ENCODE data around the gene IL1A. TPM values are rescaled to one million over a fixed set of nuclear protein-coding genes. Genes with fewer than 3 reads are reported as not detected.

The IL1A gene
- polyA plus RNA-seq, 1 of the 3 experiments (the other 2 are of a cell fraction), result not detected

DNA sequence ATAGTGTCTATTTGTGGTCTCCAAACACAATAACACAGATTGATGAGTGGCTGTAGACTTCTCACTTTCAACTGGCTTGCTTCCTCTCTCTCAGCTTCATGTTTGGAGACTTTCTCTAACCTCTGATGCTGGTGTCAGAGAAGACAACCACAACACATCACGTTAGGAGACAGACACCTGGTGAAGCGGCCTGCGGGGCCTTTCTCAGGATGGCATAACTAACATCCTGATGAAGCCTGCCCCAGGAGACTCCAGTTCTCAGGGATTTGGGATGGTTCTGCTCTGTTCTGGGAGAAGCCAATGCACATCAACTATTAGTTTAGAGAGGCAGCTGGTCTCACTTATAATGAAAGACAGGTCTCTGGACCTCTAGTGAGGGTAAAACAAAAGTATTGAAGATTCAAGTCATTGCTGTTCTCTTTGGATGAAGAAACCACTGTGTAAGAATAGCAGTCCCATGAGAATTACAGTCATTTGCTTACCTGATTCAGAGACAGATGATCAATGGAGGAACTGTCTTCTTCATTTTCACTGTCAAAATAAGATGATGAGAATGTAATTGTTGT lies 2.0 kb downstream of the IL1A start:
- Histone ChIP-seq H4K20me1 (ENCODE audit: insufficient read depth) (no peaks in the 10 kb centered on the region), H2AFZ (ENCODE audit: low read depth) (no peak overlapping the region), H3K9ac (no peak overlapping the region), H3K27me3 (ENCODE audit: insufficient read depth) (no peaks in the 10 kb centered on the region), H3K4me1 (ENCODE audit: control insufficient read depth in 1 of 2, insufficient read depth in 2 of 2, low read depth in 1 of 2, low read length in 1 of 2) (no peaks in the 10 kb centered on the region), H3K79me2 (ENCODE audit: insufficient read depth) (no peaks in the 10 kb centered on the region), H3K4me3 (ENCODE audit: low read depth in 2 of 2, low read length in 1 of 2) (no peak overlapping the region), H3K4me2 (no peak overlapping the region), H3K27ac (ENCODE audit: low read depth in 2 of 2, low read length in 1 of 2) (no peak overlapping the region), H3K9me3 (no peaks in the 10 kb centered on the region), H3K9me2 (no peaks in the 10 kb centered on the region), H3F3A (replicated peaks; ENCODE audit: insufficient read depth) (no peaks in the 10 kb centered on the region), H3K36me3 (replicated peaks in 1 of 2; ENCODE audit: control insufficient read depth in 1 of 2, insufficient read depth in 2 of 2, low read length in 1 of 2) (no peaks in the 10 kb centered on the region)
- no peak for DNase-seq
- POLR2A ChIA-PET, result no interaction called here
- CTCF ChIA-PET, result interaction anchor here (1.4 kb wide), 1 partner anchor 177 kb away, joined by 4 read pairs; no protein-coding TSS in a partner anchor
- 62% methylated on average over 3 of the region's 3 CpGs for WGBS (ENCODE audit: low lambda C conversion rate)
- no peak for TF ChIP-seq GATA2 (CRISPR knock-in tag; IDR thresholded peaks at IDR 0.05)
- TF ChIP-seq TAF1 (IDR thresholded peaks at IDR 0.05; ENCODE audit: borderline replicate concordance, low read depth, low read length), result no peak
- TF ChIP-seq EP300 (IDR thresholded peaks at IDR 0.05; ENCODE audit: borderline replicate concordance in 1 of 2, low read depth in 1 of 2, low read length in 1 of 2), result no peak
- no peak for TF ChIP-seq MXI1 (IDR thresholded peaks at IDR 0.05; ENCODE audit: low read depth, low read length)
- no peak for TF ChIP-seq JUND (IDR thresholded peaks at IDR 0.05)
- TF ChIP-seq, protein P1, sequence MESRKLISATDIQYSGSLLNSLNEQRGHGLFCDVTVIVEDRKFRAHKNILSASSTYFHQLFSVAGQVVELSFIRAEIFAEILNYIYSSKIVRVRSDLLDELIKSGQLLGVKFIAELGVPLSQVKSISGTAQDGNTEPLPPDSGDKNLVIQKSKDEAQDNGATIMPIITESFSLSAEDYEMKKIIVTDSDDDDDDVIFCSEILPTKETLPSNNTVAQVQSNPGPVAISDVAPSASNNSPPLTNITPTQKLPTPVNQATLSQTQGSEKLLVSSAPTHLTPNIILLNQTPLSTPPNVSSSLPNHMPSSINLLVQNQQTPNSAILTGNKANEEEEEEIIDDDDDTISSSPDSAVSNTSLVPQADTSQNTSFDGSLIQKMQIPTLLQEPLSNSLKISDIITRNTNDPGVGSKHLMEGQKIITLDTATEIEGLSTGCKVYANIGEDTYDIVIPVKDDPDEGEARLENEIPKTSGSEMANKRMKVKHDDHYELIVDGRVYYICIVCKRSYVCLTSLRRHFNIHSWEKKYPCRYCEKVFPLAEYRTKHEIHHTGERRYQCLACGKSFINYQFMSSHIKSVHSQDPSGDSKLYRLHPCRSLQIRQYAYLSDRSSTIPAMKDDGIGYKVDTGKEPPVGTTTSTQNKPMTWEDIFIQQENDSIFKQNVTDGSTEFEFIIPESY (IDR thresholded peaks at IDR 0.05; ENCODE audit: borderline replicate concordance, low read depth), result no peak

DNA sequence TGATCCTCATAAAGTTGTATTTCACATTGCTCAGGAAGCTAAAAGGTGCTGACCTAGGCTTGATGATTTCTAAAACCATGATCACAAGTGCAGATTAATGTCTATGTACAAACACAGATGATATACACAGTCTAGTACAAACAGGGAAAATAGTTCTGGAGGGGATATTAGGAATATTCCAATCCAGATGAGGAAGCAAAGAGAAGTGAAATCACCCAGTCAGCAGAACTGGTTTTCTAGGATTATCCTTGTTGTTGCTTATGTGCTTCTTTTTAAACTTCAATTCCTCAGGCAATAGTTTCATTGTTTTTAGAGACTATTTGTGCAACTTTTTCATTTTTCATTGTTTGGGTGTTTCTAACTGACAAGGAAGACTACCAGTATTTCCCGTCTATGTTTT lies 4.7 kb downstream of the IL1A start:
- Histone ChIP-seq H3K9ac (no peak overlapping the region), H3K4me1 (ENCODE audit: control insufficient read depth in 1 of 2, insufficient read depth in 2 of 2, low read depth in 1 of 2, low read length in 1 of 2) (no peaks in the 10 kb centered on the region), H4K20me1 (ENCODE audit: insufficient read depth) (no peaks in the 10 kb centered on the region), H3K9me2 (no peaks in the 10 kb centered on the region), H3K9me3 (no peaks in the 10 kb centered on the region), H3K27ac (ENCODE audit: low read depth in 2 of 2, low read length in 1 of 2) (no peak overlapping the region), H3F3A (replicated peaks; ENCODE audit: insufficient read depth) (no peaks in the 10 kb centered on the region), H3K36me3 (replicated peaks in 1 of 2; ENCODE audit: control insufficient read depth in 1 of 2, insufficient read depth in 2 of 2, low read length in 1 of 2) (no peaks in the 10 kb centered on the region), H3K27me3 (ENCODE audit: insufficient read depth) (no peaks in the 10 kb centered on the region), H3K4me2 (no peak overlapping the region), H3K4me3 (ENCODE audit: low read depth in 2 of 2, low read length in 1 of 2) (no peak overlapping the region), H2AFZ (ENCODE audit: low read depth) (no peak overlapping the region), H3K79me2 (ENCODE audit: insufficient read depth) (no peaks in the 10 kb centered on the region)
- CTCF ChIA-PET, result interaction anchor here (1.1 kb wide), 1 partner anchor 30 kb away, joined by 3 read pairs; no protein-coding TSS in a partner anchor
- WGBS (ENCODE audit: low lambda C conversion rate), result 87% methylated on average over 1 of the region's 1 CpG
- TF ChIP-seq, protein P2, sequence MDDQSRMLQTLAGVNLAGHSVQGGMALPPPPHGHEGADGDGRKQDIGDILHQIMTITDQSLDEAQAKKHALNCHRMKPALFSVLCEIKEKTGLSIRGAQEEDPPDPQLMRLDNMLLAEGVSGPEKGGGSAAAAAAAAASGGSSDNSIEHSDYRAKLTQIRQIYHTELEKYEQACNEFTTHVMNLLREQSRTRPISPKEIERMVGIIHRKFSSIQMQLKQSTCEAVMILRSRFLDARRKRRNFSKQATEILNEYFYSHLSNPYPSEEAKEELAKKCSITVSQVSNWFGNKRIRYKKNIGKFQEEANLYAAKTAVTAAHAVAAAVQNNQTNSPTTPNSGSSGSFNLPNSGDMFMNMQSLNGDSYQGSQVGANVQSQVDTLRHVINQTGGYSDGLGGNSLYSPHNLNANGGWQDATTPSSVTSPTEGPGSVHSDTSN (IDR thresholded peaks at IDR 0.05), result no peak
- no peak for TF ChIP-seq ELF1 (IDR thresholded peaks at IDR 0.05)
- no peak for DNase-seq
- POLR2A ChIA-PET, result no interaction called here

DNA sequence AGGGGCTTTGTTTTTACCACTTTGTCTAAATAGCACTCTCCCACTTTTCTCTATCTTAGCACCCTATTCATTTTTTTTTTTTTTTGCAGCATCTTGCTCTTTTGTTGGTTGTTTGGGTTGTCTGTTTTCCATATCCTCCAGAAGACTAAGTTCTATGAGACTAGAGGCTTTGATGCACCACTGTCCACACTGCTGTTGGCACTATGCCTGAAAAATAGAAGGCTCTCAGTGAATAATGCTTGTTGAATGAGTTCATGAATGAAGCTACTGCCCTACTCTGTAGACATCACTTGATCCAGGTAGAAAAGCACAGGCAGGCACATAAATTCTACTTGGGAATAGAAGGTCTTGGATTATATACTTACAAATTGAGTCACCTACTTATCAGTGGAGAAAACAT lies 7.3 kb downstream of the IL1A start:
- Histone ChIP-seq H3F3A (replicated peaks; ENCODE audit: insufficient read depth) (no peaks in the 10 kb centered on the region), H3K9me2 (no peaks in the 10 kb centered on the region), H3K27ac (ENCODE audit: low read depth in 2 of 2, low read length in 1 of 2) (no peak overlapping the region), H3K4me2 (no peak overlapping the region), H2AFZ (ENCODE audit: low read depth) (no peak overlapping the region), H3K4me1 (ENCODE audit: control insufficient read depth in 1 of 2, insufficient read depth in 2 of 2, low read depth in 1 of 2, low read length in 1 of 2) (no peaks in the 10 kb centered on the region), H3K4me3 (ENCODE audit: low read depth in 2 of 2, low read length in 1 of 2) (no peak overlapping the region), H3K27me3 (ENCODE audit: insufficient read depth) (no peaks in the 10 kb centered on the region), H3K79me2 (ENCODE audit: insufficient read depth) (no peaks in the 10 kb centered on the region), H3K9me3 (no peaks in the 10 kb centered on the region), H3K9ac (no peak overlapping the region), H3K36me3 (replicated peaks in 1 of 2; ENCODE audit: control insufficient read depth in 1 of 2, insufficient read depth in 2 of 2, low read length in 1 of 2) (no peaks in the 10 kb centered on the region), H4K20me1 (ENCODE audit: insufficient read depth) (no peaks in the 10 kb centered on the region)
- no peak for TF ChIP-seq TEAD4 (IDR thresholded peaks at IDR 0.05; ENCODE audit: borderline replicate concordance, insufficient read depth)
- TF ChIP-seq JUND (IDR thresholded peaks at IDR 0.05), result no peak
- TF ChIP-seq RCOR1 (IDR thresholded peaks at IDR 0.05; ENCODE audit: low read length), result no peak
- TF ChIP-seq GABPA (IDR thresholded peaks at IDR 0.05; ENCODE audit: low read depth), result no peak
- TF ChIP-seq, protein P1 (IDR thresholded peaks at IDR 0.05; ENCODE audit: borderline replicate concordance, low read depth), result no peak
- no peak for TF ChIP-seq TAF1 (IDR thresholded peaks at IDR 0.05; ENCODE audit: borderline replicate concordance, low read depth, low read length)
- ChIA-PET POLR2A (no interaction called here), CTCF (no interaction called here)
- no peak for DNase-seq
